Colonic mucosa (tissue), 4 donors: ENCODE results near the gene PHACTR3. TPM values are rescaled to one million over a fixed set of nuclear protein-coding genes. Genes with fewer than 3 reads are reported as not detected.
A peak's percentile ranks its signal among the peaks of the same experiment; 100 is the strongest.

Experiments
- DNase-seq: peaks from one replicate; pipeline ENCODE4 v3.0.0-alpha.2; 2020
- H3K27ac ChIP-seq: fragments of 200-600 bp; one replicate; pipeline ENCODE4 v1.8.0; 2021
- H3K27me3 ChIP-seq: fragments of 200-600 bp; one replicate; pipeline ENCODE4 v1.8.0; 2021
- H3K36me3 ChIP-seq: fragments of 200-600 bp; one replicate; pipeline ENCODE4 v1.8.0; 2021
- H3K4me1 ChIP-seq: fragments of 200-600 bp; one replicate; pipeline ENCODE4 v1.8.0; 2021; ENCODE audit warnings: mild to moderate bottlenecking
- H3K4me3 ChIP-seq: fragments of 200-600 bp; one replicate; pipeline ENCODE4 v1.8.0; 2021
- H3K9ac ChIP-seq, 2 donors: one replicate each; pipeline ENCODE4 v1.7.0; 2013; ENCODE audit warnings: control low read depth in 2 of 2, low read depth in 2 of 2, low read length in 2 of 2
- H3K9me3 ChIP-seq: fragments of 200-600 bp; one replicate; pipeline ENCODE4 v1.8.0; 2021
- CTCF ChIP-seq: fragments of 200-600 bp; IDR thresholded peaks from one replicate; pipeline ENCODE4 v1.8.0; 2022; ENCODE audit warnings: antibody characterized with exemption, mild to moderate bottlenecking
- intact Hi-C: fragments of 100-400 bp; cut with DNase I; formaldehyde crosslinking; loops from one replicate; pipeline ENCODE4 v1.14.1; 2022
- total RNA-seq, 2 donors: library from RNA; stranded (reverse); fragmentation: NEBNext Ultra II Directional in 1 of 2; extraction: Animal tissue kit (Norgen Biotek cat#: 25700) in 1 of 2; gene quantifications; one replicate each; pipeline ENCODE4 v1.2.1, GENCODE V29; 2021
- donor health status: healthy.
- donor health status: DM: no; HTN: no; CAD: no.
- donor health status: DM: no; HTN: no; CAD: no.

Gene PHACTR3
- total RNA-seq, 2 donors from 2014 or later = 0.44 to 0.53 TPM

GRCh38 chr20:59777814-59778575, 173.7 kb downstream of the PHACTR3 start:
- peak; percentile 9 for DNase-seq
- no peak overlapping the region for H3K9ac ChIP-seq

GRCh38 chr20:59778615-59779200, 174.4 kb downstream of the PHACTR3 start:
- Histone ChIP-seq H3K4me3 (no peak overlapping the region), H3K4me1 (no peaks in the 10 kb centered on the region), H3K27me3 (no peaks in the 10 kb centered on the region), H3K9ac (no peak overlapping the region), H3K9me3 (no peaks in the 10 kb centered on the region), H3K36me3 (no peaks in the 10 kb centered on the region), H3K27ac (no peak overlapping the region)
- no peak for TF ChIP-seq CTCF
- intact Hi-C loops = no loop called here
- peak; percentile 2 for DNase-seq

More at GRCh38 chr20:59777814-59778575, 173.7 kb downstream of the PHACTR3 start:
- H3K27me3 ChIP-seq = no peaks in the 10 kb centered on the region
- H3K27ac ChIP-seq = no peak overlapping the region
- H3K36me3 ChIP-seq = no peaks in the 10 kb centered on the region
- H3K9me3 ChIP-seq = no peaks in the 10 kb centered on the region
- no peaks in the 10 kb centered on the region for H3K4me1 ChIP-seq
- no peak for TF ChIP-seq CTCF
- intact Hi-C loops = no loop called here
- no peak overlapping the region for H3K4me3 ChIP-seq

GRCh38 chr20:59779656-59780380, 175.5 kb downstream of the PHACTR3 start:
- H3K9me3 ChIP-seq = no peaks in the 10 kb centered on the region
- H3K27me3 ChIP-seq = no peaks in the 10 kb centered on the region
- H3K4me1 ChIP-seq = no peaks in the 10 kb centered on the region
- no peak for TF ChIP-seq CTCF
- H3K27ac ChIP-seq = no peak overlapping the region
- intact Hi-C loops = no loop called here
- no peaks in the 10 kb centered on the region for H3K36me3 ChIP-seq
- H3K9ac ChIP-seq = no peak overlapping the region
- peak; percentile 6 for DNase-seq
- H3K4me3 ChIP-seq = no peak overlapping the region

- Histone ChIP-seq H3K9ac (no peak overlapping the region), H3K9me3 (no peaks in the 10 kb centered on the region), H3K36me3 (no peaks in the 10 kb centered on the region), H3K4me3 (no peak overlapping the region), H3K27ac (no peak overlapping the region), H3K4me1 (no peaks in the 10 kb centered on the region), H3K27me3 (no peaks in the 10 kb centered on the region)
- no peak for TF ChIP-seq CTCF
- DNase-seq = peak; percentile 8
- intact Hi-C loops = no loop called here
Measured at GRCh38 chr20:59780494-59781185, 176.3 kb downstream of the PHACTR3 start.

GRCh38 chr20:59781226-59781625, 176.9 kb downstream of the PHACTR3 start:
- H3K27me3 ChIP-seq = no peaks in the 10 kb centered on the region
- intact Hi-C loops = no loop called here
- no peak overlapping the region for H3K9ac ChIP-seq
- H3K27ac ChIP-seq = no peak overlapping the region
- H3K36me3 ChIP-seq = no peaks in the 10 kb centered on the region
- no peaks in the 10 kb centered on the region for H3K4me1 ChIP-seq
- DNase-seq = peak; percentile 12
- H3K9me3 ChIP-seq = no peaks in the 10 kb centered on the region
- TF ChIP-seq CTCF = no peak
- H3K4me3 ChIP-seq = no peak overlapping the region
